ENCODE measurements around the gene SLC9A3.
"Not testable (repeated sequence)": the region's sequence is repeated elsewhere in the genome, so short reads cannot be mapped to it uniquely, and the experiment has no call there.

SLC9A3 gene

GRCh38 chr5:476814-477175 lies 47.5 kb downstream of the SLC9A3 start:
- DNase-seq (ENCODE audit: low read depth), result no peak
- no peak for TF ChIP-seq CTCF (IDR thresholded peaks at IDR 0.05; ENCODE audit: insufficient read depth, low read depth, low read length, missing control alignments)
- no peak overlapping the region for H3K4me3 ChIP-seq (ENCODE audit: low read depth, low read length)

- TF ChIP-seq CTCF (IDR thresholded peaks at IDR 0.05; ENCODE audit: insufficient read depth, low read depth, low read length, missing control alignments), result no peak
- DNase-seq (ENCODE audit: low read depth), result no peak
- H3K4me3 ChIP-seq (ENCODE audit: low read depth, low read length), result no peak overlapping the region
Measured at GRCh38 chr5:476102-476813, 48.0 kb downstream of the SLC9A3 start.

GRCh38 chr5:475704-476101 lies 48.5 kb downstream of the SLC9A3 start:
- no peak for DNase-seq (ENCODE audit: low read depth)
- no peak overlapping the region for H3K4me3 ChIP-seq (ENCODE audit: low read depth, low read length)
- TF ChIP-seq CTCF (IDR thresholded peaks at IDR 0.05; ENCODE audit: insufficient read depth, low read depth, low read length, missing control alignments), result no peak

GRCh38 chr5:474840-475661 lies 49.2 kb downstream of the SLC9A3 start:
- no peak for TF ChIP-seq CTCF (IDR thresholded peaks at IDR 0.05; ENCODE audit: insufficient read depth, low read depth, low read length, missing control alignments)
- H3K4me3 ChIP-seq (ENCODE audit: low read depth, low read length), result peak overlapping the region; percentile 31
- no peak for DNase-seq (ENCODE audit: low read depth)

- H3K4me3 ChIP-seq (ENCODE audit: low read depth, low read length), result peak overlapping the region; percentile 95
Measured at GRCh38 chr5:474232-474839, 49.9 kb downstream of the SLC9A3 start.

GRCh38 chr5:473551-474192 lies 50.6 kb downstream of the SLC9A3 start:
- peak; percentile 41 for DNase-seq (ENCODE audit: low read depth)
- peak overlapping the region; percentile 95 for H3K4me3 ChIP-seq (ENCODE audit: low read depth, low read length)
- TF ChIP-seq CTCF (IDR thresholded peaks at IDR 0.05; ENCODE audit: insufficient read depth, low read depth, low read length, missing control alignments), result no peak

More at GRCh38 chr5:474232-474839, 49.9 kb downstream of the SLC9A3 start:
- not testable (repeated sequence) for DNase-seq (ENCODE audit: low read depth)

All from GM12865 (cell line).